BE2C (cell line): ENCODE results near the gene BUB1B.
"Not testable (repeated sequence)": the region's sequence is repeated elsewhere in the genome, so short reads cannot be mapped to it uniquely, and the experiment has no call there.

Experiments used
- DNase-seq: peaks from one replicate; pipeline ENCODE4 v3.0.0-alpha.2; 2020
- H3K27me3 ChIP-seq: fragments of 250-450 bp; sonication (Bioruptor Pico); 2 replicates; pipeline ENCODE4 v1.5.1; 2020; ENCODE audit warnings: mild to moderate bottlenecking
- H3K36me3 ChIP-seq: fragments of 250-450 bp; sonication (Bioruptor Pico); 2 replicates; pipeline ENCODE4 v1.5.1; 2020; ENCODE audit warnings: mild to moderate bottlenecking
- H3K4me1 ChIP-seq: fragments of 250-450 bp; sonication (Bioruptor Pico); 2 replicates; pipeline ENCODE4 v1.5.1; 2020
- H3K4me3 ChIP-seq: 2 replicates; pipeline ENCODE4 v1.5.1; 2011; ENCODE audit warnings: low read depth, low read length
- H3K9me3 ChIP-seq: fragments of 250-450 bp; sonication (Bioruptor Pico); 2 replicates; pipeline ENCODE4 v1.5.1; 2020
- CTCF ChIP-seq: IDR thresholded peaks from 2 replicates; pipeline ENCODE4 v1.5.1; 2012; ENCODE audit warnings: mild to moderate bottlenecking, low read depth, low read length

The BUB1B gene

GRCh38 chr15:40137303-40138200, 23.3 kb upstream of the BUB1B start:
- H3K4me1 ChIP-seq = no peaks in the 10 kb centered on the region
- TF ChIP-seq CTCF = no peak
- H3K27me3 ChIP-seq = no peaks in the 10 kb centered on the region
- H3K9me3 ChIP-seq = no peaks in the 10 kb centered on the region
- H3K36me3 ChIP-seq = no peaks in the 10 kb centered on the region
- H3K4me3 ChIP-seq = no peak overlapping the region
- no peak for DNase-seq

GRCh38 chr15:40138201-40138570, 22.7 kb upstream of the BUB1B start:
- not testable (repeated sequence) for H3K4me1 ChIP-seq, DNase-seq, H3K9me3 ChIP-seq, H3K36me3 ChIP-seq, H3K27me3 ChIP-seq, H3K4me3 ChIP-seq

GRCh38 chr15:40142428-40142827, 18.4 kb upstream of the BUB1B start:
- Histone ChIP-seq H3K4me1 (no peaks in the 10 kb centered on the region), H3K4me3 (no peak overlapping the region), H3K27me3 (no peaks in the 10 kb centered on the region), H3K36me3 (no peaks in the 10 kb centered on the region), H3K9me3 (no peaks in the 10 kb centered on the region)
- DNase-seq = no peak
- no peak for TF ChIP-seq CTCF

GRCh38 chr15:40146037-40146436, 14.8 kb upstream of the BUB1B start:
- Histone ChIP-seq H3K27me3 (no peaks in the 10 kb centered on the region), H3K9me3 (no peaks in the 10 kb centered on the region), H3K4me3 (no peak overlapping the region), H3K36me3 (no peaks in the 10 kb centered on the region), H3K4me1 (peaks cover 9% of the 10 kb centered on the region)
- no peak for TF ChIP-seq CTCF
- no peak for DNase-seq

- Histone ChIP-seq H3K4me3 (no peak overlapping the region), H3K27me3 (no peaks in the 10 kb centered on the region), H3K36me3 (no peaks in the 10 kb centered on the region), H3K4me1 (peaks cover 9% of the 10 kb centered on the region), H3K9me3 (no peaks in the 10 kb centered on the region)
- TF ChIP-seq CTCF = no peak
- DNase-seq = no peak
These were observed 11.5 kb upstream of the BUB1B start for GRCh38 chr15:40149339-40149738.

- no peak for TF ChIP-seq CTCF
- Histone ChIP-seq H3K4me1 (peaks cover 9% of the 10 kb centered on the region), H3K9me3 (no peaks in the 10 kb centered on the region), H3K36me3 (no peaks in the 10 kb centered on the region), H3K4me3 (no peak overlapping the region), H3K27me3 (no peaks in the 10 kb centered on the region)
- peak; percentile 77 for DNase-seq
These were observed 10.5 kb upstream of the BUB1B start for GRCh38 chr15:40150163-40150925.
